ENCODE results near the gene CLDN24. TPM values are rescaled to one million over a fixed set of nuclear protein-coding genes. Genes with fewer than 3 reads are reported as not detected.

Gene CLDN24
- total RNA-seq, 1 donor from 2014 or later, result not detected

GRCh38 chr4:183356173-183356830, 34.1 kb upstream of the CLDN24 start:
- H3K4me3 Mint-ChIP-seq, result no peak overlapping the region
- no peaks in the 10 kb centered on the region for H3K27me3 Mint-ChIP-seq (ENCODE audit: low read depth)
- no peak for DNase-seq (ENCODE audit: low spot score in 2 of 2, unreplicated experiment in 2 of 2)
- H3K4me1 Mint-ChIP-seq, result peaks cover 34% of the 10 kb centered on the region
- peak overlapping the region; percentile 65 for H3K27ac Mint-ChIP-seq
- H3K36me3 Mint-ChIP-seq, result no peaks in the 10 kb centered on the region
- TF ChIP-seq CTCF (IDR thresholded peaks at IDR 0.05; ENCODE audit: unreplicated experiment), result no peak
- H3K9me3 Mint-ChIP-seq, result no peaks in the 10 kb centered on the region

GRCh38 chr4:183355405-183355804, 33.2 kb upstream of the CLDN24 start:
- Mint-ChIP-seq H3K27me3 (ENCODE audit: low read depth) (no peaks in the 10 kb centered on the region), H3K4me1 (peaks cover 33% of the 10 kb centered on the region), H3K36me3 (no peaks in the 10 kb centered on the region), H3K4me3 (no peak overlapping the region), H3K27ac (peak overlapping the region; percentile 65), H3K9me3 (no peaks in the 10 kb centered on the region)
- no peak for TF ChIP-seq CTCF (IDR thresholded peaks at IDR 0.05; ENCODE audit: unreplicated experiment)
- no peak for DNase-seq (ENCODE audit: low spot score in 2 of 2, unreplicated experiment in 2 of 2)

DNA sequence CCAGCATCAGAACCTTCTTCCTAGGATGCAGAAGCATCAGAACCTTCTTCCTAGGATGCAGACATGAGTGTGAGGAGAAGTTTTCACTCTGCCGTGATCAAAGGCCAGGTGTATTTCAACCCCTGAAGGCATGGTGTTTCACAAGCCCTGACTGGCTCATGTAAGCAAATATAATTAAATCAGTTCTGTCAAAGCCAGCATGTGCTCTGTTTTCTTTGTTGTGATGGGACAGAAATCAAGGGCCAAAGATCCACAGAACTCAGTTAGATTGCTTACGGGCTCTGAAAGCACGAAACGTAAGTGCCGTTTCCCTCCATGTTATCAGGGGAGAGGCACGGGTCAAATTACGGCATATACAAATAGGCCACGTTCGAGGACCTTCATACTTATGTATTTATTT, 32.0 kb upstream of the CLDN24 start:
- H3K27ac Mint-ChIP-seq, result peak overlapping the region; percentile 59
- H3K27me3 Mint-ChIP-seq (ENCODE audit: low read depth), result no peaks in the 10 kb centered on the region
- TF ChIP-seq CTCF (IDR thresholded peaks at IDR 0.05; ENCODE audit: unreplicated experiment), result no peak
- peaks cover 29% of the 10 kb centered on the region for H3K4me1 Mint-ChIP-seq
- no peak overlapping the region for H3K4me3 Mint-ChIP-seq
- DNase-seq (ENCODE audit: low spot score in 2 of 2, unreplicated experiment in 2 of 2), result no peak
- H3K36me3 Mint-ChIP-seq, result no peaks in the 10 kb centered on the region
- H3K9me3 Mint-ChIP-seq, result no peaks in the 10 kb centered on the region

GRCh38 chr4:183353557-183353956, 31.3 kb upstream of the CLDN24 start:
- Mint-ChIP-seq H3K4me3 (no peak overlapping the region), H3K4me1 (peaks cover 29% of the 10 kb centered on the region), H3K27ac (peak overlapping the region; percentile 59), H3K9me3 (no peaks in the 10 kb centered on the region), H3K27me3 (ENCODE audit: low read depth) (no peaks in the 10 kb centered on the region), H3K36me3 (no peaks in the 10 kb centered on the region)
- no peak for DNase-seq (ENCODE audit: low spot score in 2 of 2, unreplicated experiment in 2 of 2)
- no peak for TF ChIP-seq CTCF (IDR thresholded peaks at IDR 0.05; ENCODE audit: unreplicated experiment)

DNA sequence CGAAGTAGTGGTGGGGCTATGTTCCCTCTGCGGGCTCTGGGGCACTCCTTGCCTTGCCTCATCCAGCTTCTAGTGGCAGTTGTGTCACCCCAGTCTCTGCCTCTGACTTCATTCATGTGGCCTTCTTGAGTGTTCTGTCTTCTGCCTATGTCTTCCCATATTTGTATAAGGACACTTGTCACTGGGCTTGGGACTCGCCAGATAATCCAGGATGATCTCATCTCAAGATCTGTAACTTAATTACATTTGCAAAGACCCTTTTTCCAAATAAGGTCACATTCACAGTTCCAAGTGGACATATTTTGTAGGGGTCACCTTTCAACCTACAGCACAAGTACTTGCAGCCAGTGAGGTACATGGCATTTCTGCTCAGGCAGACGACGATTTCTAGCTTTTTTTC, 30.3 kb upstream of the CLDN24 start:
- no peak overlapping the region for H3K27ac Mint-ChIP-seq
- H3K4me1 Mint-ChIP-seq, result peaks cover 29% of the 10 kb centered on the region
- TF ChIP-seq CTCF (IDR thresholded peaks at IDR 0.05; ENCODE audit: unreplicated experiment), result no peak

More for the DNA sequence above, 30.3 kb upstream of the CLDN24 start:
- H3K9me3 Mint-ChIP-seq, result no peaks in the 10 kb centered on the region
- no peak for DNase-seq (ENCODE audit: low spot score in 2 of 2, unreplicated experiment in 2 of 2)
- H3K4me3 Mint-ChIP-seq, result no peak overlapping the region
- H3K27me3 Mint-ChIP-seq (ENCODE audit: low read depth), result no peaks in the 10 kb centered on the region
- no peaks in the 10 kb centered on the region for H3K36me3 Mint-ChIP-seq

Data from mesothelial cell of epicardium (in vitro differentiated cells).